GM23338 (cell line): ENCODE data around the gene CNTN5. TPM values are rescaled to one million over a fixed set of nuclear protein-coding genes. Genes with fewer than 3 reads are reported as not detected.

Experiments
- ATAC-seq: fragments of 200-7000 bp; cut with Tn5 transposase; 3 replicates; pipeline ENCODE4 v1.9.1; 2020
- DNase-seq: peaks from one replicate; pipeline ENCODE4 v3.0.0-alpha.2; 2015; ENCODE audit warnings: low spot score
- H2AFZ ChIP-seq: fragments of 200-600 bp; sonication (generic); 2 replicates; pipeline ENCODE4 v1.8.0; 2016; ENCODE audit warnings: antibody characterized with exemption, mild to moderate bottlenecking, moderate library complexity
- H3F3A ChIP-seq: fragments of 200-600 bp; sonication (generic); replicated peaks from 2 replicates; pipeline ENCODE4 v1.8.0; 2017; ENCODE audit warnings: antibody characterized with exemption, mixed run types, low read depth
- H3K27ac ChIP-seq: fragments of 200-600 bp; sonication (generic); 2 replicates; pipeline ENCODE4 v1.6.1; 2016; ENCODE audit warnings: low read depth
- H3K27me3 ChIP-seq: fragments of 200-600 bp; sonication (generic); 2 replicates; pipeline ENCODE4 v1.8.0; 2016; ENCODE audit warnings: mild to moderate bottlenecking, mixed run types, moderate library complexity; ENCODE audit not compliant: insufficient read depth
- H3K36me3 ChIP-seq: fragments of 200-600 bp; sonication (generic); 2 replicates; pipeline ENCODE4 v1.8.0; 2016; ENCODE audit warnings: mild to moderate bottlenecking; ENCODE audit not compliant: insufficient read depth
- H3K4me1 ChIP-seq: fragments of 200-600 bp; sonication (generic); 2 replicates; pipeline ENCODE4 v1.8.0; 2016; ENCODE audit warnings: mild to moderate bottlenecking, moderate library complexity; ENCODE audit not compliant: insufficient read depth
- H3K4me2 ChIP-seq: fragments of 200-600 bp; sonication (generic); 2 replicates; pipeline ENCODE4 v1.7.1; 2017; ENCODE audit warnings: mixed run types
- H3K4me3 ChIP-seq: fragments of 200-600 bp; sonication (generic); 2 replicates; pipeline ENCODE4 v1.6.1; 2016; ENCODE audit warnings: mixed run types
- H3K79me2 ChIP-seq: fragments of 200-600 bp; sonication (generic); replicated peaks from 2 replicates; pipeline ENCODE4 v1.8.0; 2017; ENCODE audit warnings: mild to moderate bottlenecking; ENCODE audit not compliant: insufficient read depth
- H3K9me2 ChIP-seq: fragments of 200-600 bp; sonication (generic); 2 replicates; pipeline ENCODE4 v1.8.0; 2017; ENCODE audit not compliant: insufficient read depth
- H4K20me1 ChIP-seq: fragments of 200-600 bp; sonication (generic); replicated peaks from 2 replicates; pipeline ENCODE4 v1.8.0; 2017; ENCODE audit warnings: mild to moderate bottlenecking; ENCODE audit not compliant: insufficient read depth
- H3K27ac Mint-ChIP-seq: 2 replicates; pipeline ENCODE4 v1.8.0; 2020; ENCODE audit warnings: inconsistent platforms, mild to moderate bottlenecking, moderate library complexity, mixed read lengths
- H3K27me3 Mint-ChIP-seq: 3 replicates; pipeline ENCODE4 v1.8.0; 2022; ENCODE audit warnings: low read depth, mild to moderate bottlenecking, moderate library complexity, mixed read lengths, inconsistent platforms; ENCODE audit not compliant: insufficient read depth, poor library complexity
- H3K36me3 Mint-ChIP-seq: 3 replicates; pipeline ENCODE4 v1.8.0; 2021; ENCODE audit warnings: low read depth, mild to moderate bottlenecking, inconsistent platforms, moderate library complexity, mixed read lengths
- H3K4me1 Mint-ChIP-seq: 3 replicates; pipeline ENCODE4 v1.8.0; 2020; ENCODE audit warnings: mild to moderate bottlenecking, inconsistent platforms, mixed read lengths
- H3K4me3 Mint-ChIP-seq: 3 replicates; pipeline ENCODE4 v1.8.0; 2021; ENCODE audit warnings: moderate library complexity, mild to moderate bottlenecking, inconsistent platforms, mixed read lengths
- H3K9me3 Mint-ChIP-seq: 3 replicates; pipeline ENCODE4 v1.8.0; 2020; ENCODE audit warnings: moderate library complexity, mild to moderate bottlenecking, inconsistent platforms, mixed read lengths
- CREB1 ChIP-seq: fragments of 250-450 bp; sonication (Bioruptor Pico); IDR thresholded peaks from 2 replicates; pipeline ENCODE4 v1.5.0; 2020; ENCODE audit warnings: low read depth, mild to moderate bottlenecking, moderate library complexity
- EZH2 ChIP-seq: fragments of 200-600 bp; sonication (generic); IDR thresholded peaks from one replicate; pipeline ENCODE4 v1.8.0; 2017; ENCODE audit warnings: antibody characterized with exemption, mild to moderate bottlenecking, low read depth; ENCODE audit not compliant: unreplicated experiment
- EZH2phosphoT487 ChIP-seq: fragments of 200-600 bp; sonication (generic); IDR thresholded peaks from one replicate; pipeline ENCODE4 v1.8.1; 2018; ENCODE audit warnings: antibody characterized with exemption; ENCODE audit not compliant: unreplicated experiment
- JUNB ChIP-seq: IDR thresholded peaks from one replicate; pipeline ENCODE4 v1.6.1; 2016; ENCODE audit warnings: antibody characterized with exemption; ENCODE audit not compliant: unreplicated experiment
- NANOG ChIP-seq: IDR thresholded peaks from 2 replicates; pipeline ENCODE4 v1.6.1; 2016; ENCODE audit warnings: antibody characterized with exemption, borderline replicate concordance
- POLR2AphosphoS5 ChIP-seq: IDR thresholded peaks from 2 replicates; pipeline ENCODE4 v1.6.1; 2016; ENCODE audit warnings: antibody characterized with exemption, low read depth
- ZNF114 ChIP-seq: fragments of 250-450 bp; sonication (Bioruptor Pico); IDR thresholded peaks from 2 replicates; pipeline ENCODE4 v1.5.0; 2020; ENCODE audit warnings: mild to moderate bottlenecking, moderate library complexity
- ZNF462 ChIP-seq: fragments of 250-450 bp; sonication (Bioruptor Pico); IDR thresholded peaks from 2 replicates; pipeline ENCODE4 v1.5.0; 2020; ENCODE audit warnings: mild to moderate bottlenecking, moderate library complexity
- polyA plus RNA-seq: library from polyadenylated mRNA; unstranded; fragments of >200 nt; fragmentation: Nextera tagmentation; extraction: Ambion mirVana; gene quantifications from 2 replicates; pipeline ENCODE4 v1.2.1, GENCODE V29; 2016
- total RNA-seq: library from RNA; depleted of rRNA; stranded (reverse); fragments of >200 nt; shearing (Covaris generic); gene quantifications from 2 replicates; pipeline ENCODE4 v1.2.3, GENCODE V29; 2014
- TF ChIP-seq, protein P1 (sequence below), 2 experiments: fragments of 200-600 bp in 1 of 2; sonication (generic) in 1 of 2; conservative IDR thresholded peaks; 2 replicates each; pipeline versions ENCODE4 v1.5.1 to v1.6.1; 2016 to 2017; ENCODE audit warnings: antibody characterized with exemption in 2 of 2, low read depth in 2 of 2, mild to moderate bottlenecking in 2 of 2, moderate library complexity in 1 of 2
- TF ChIP-seq, protein P2 (sequence below): IDR thresholded peaks from one replicate; pipeline ENCODE4 v1.6.1; 2018; ENCODE audit warnings: antibody characterized with exemption; ENCODE audit not compliant: unreplicated experiment

The CNTN5 gene
- total and polyA plus RNA-seq, 2 experiments from 2014 or later = not detected

- ATAC-seq = no peak
- H3K36me3 ChIP-seq = no peaks in the 10 kb centered on the region
These were observed 1164.8 kb downstream of the CNTN5 start for GRCh38 chr11:100185588-100185987.

More at GRCh38 chr11:100185588-100185987, 1164.8 kb downstream of the CNTN5 start:
- peaks cover 6% of the 10 kb centered on the region; the same call in 2 of the 3 replicates for H3K9me3 Mint-ChIP-seq
- TF ChIP-seq, protein P1, sequence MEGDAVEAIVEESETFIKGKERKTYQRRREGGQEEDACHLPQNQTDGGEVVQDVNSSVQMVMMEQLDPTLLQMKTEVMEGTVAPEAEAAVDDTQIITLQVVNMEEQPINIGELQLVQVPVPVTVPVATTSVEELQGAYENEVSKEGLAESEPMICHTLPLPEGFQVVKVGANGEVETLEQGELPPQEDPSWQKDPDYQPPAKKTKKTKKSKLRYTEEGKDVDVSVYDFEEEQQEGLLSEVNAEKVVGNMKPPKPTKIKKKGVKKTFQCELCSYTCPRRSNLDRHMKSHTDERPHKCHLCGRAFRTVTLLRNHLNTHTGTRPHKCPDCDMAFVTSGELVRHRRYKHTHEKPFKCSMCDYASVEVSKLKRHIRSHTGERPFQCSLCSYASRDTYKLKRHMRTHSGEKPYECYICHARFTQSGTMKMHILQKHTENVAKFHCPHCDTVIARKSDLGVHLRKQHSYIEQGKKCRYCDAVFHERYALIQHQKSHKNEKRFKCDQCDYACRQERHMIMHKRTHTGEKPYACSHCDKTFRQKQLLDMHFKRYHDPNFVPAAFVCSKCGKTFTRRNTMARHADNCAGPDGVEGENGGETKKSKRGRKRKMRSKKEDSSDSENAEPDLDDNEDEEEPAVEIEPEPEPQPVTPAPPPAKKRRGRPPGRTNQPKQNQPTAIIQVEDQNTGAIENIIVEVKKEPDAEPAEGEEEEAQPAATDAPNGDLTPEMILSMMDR (conservative IDR thresholded peaks at IDR 0.05; ENCODE audit: low read depth in 2 of 2) = no peak
- TF ChIP-seq CREB1 (CRISPR knock-in tag) = no peak
- TF ChIP-seq, protein P2, sequence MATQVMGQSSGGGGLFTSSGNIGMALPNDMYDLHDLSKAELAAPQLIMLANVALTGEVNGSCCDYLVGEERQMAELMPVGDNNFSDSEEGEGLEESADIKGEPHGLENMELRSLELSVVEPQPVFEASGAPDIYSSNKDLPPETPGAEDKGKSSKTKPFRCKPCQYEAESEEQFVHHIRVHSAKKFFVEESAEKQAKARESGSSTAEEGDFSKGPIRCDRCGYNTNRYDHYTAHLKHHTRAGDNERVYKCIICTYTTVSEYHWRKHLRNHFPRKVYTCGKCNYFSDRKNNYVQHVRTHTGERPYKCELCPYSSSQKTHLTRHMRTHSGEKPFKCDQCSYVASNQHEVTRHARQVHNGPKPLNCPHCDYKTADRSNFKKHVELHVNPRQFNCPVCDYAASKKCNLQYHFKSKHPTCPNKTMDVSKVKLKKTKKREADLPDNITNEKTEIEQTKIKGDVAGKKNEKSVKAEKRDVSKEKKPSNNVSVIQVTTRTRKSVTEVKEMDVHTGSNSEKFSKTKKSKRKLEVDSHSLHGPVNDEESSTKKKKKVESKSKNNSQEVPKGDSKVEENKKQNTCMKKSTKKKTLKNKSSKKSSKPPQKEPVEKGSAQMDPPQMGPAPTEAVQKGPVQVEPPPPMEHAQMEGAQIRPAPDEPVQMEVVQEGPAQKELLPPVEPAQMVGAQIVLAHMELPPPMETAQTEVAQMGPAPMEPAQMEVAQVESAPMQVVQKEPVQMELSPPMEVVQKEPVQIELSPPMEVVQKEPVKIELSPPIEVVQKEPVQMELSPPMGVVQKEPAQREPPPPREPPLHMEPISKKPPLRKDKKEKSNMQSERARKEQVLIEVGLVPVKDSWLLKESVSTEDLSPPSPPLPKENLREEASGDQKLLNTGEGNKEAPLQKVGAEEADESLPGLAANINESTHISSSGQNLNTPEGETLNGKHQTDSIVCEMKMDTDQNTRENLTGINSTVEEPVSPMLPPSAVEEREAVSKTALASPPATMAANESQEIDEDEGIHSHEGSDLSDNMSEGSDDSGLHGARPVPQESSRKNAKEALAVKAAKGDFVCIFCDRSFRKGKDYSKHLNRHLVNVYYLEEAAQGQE = no peak
- TF ChIP-seq EZH2phosphoT487 = no peak
- TF ChIP-seq JUNB = no peak
- no peak for TF ChIP-seq POLR2AphosphoS5
- TF ChIP-seq ZNF462 (CRISPR knock-in tag) = no peak
- no peak for TF ChIP-seq EZH2
- no peak for TF ChIP-seq ZNF114 (CRISPR knock-in tag)
- no peak for TF ChIP-seq NANOG
- H3K4me3 ChIP-seq = no peak overlapping the region
- no peak overlapping the region for H3K4me2 ChIP-seq
- H3K27ac ChIP-seq = no peak overlapping the region
- no peak overlapping the region for H3K27ac Mint-ChIP-seq
- no peaks in the 10 kb centered on the region for H4K20me1 ChIP-seq
- no peak overlapping the region for H2AFZ ChIP-seq
- DNase-seq = no peak
- H3K27me3 Mint-ChIP-seq = no peaks in the 10 kb centered on the region
- no peaks in the 10 kb centered on the region for H3K27me3 ChIP-seq
- H3K4me1 Mint-ChIP-seq = peaks cover 23% of the 10 kb centered on the region
- H3F3A ChIP-seq = no peaks in the 10 kb centered on the region
- no peak overlapping the region for H3K4me3 Mint-ChIP-seq
- no peaks in the 10 kb centered on the region for H3K9me2 ChIP-seq
- H3K36me3 Mint-ChIP-seq = no peaks in the 10 kb centered on the region
- H3K4me1 ChIP-seq = peaks cover 12% of the 10 kb centered on the region
- H3K79me2 ChIP-seq = no peaks in the 10 kb centered on the region
